ENCODE measurements around the gene CSTPP1.

The CSTPP1 gene

GRCh38 chr11:47010179-47010578 is 73.6 kb downstream of the CSTPP1 start:
- TF ChIP-seq CTCF (IDR thresholded peaks at IDR 0.05; ENCODE audit: low read depth, low read length), result no peak
- no peak for DNase-seq (ENCODE audit: extremely low read depth, low read depth)

GRCh38 chr11:47014097-47014496 is 77.5 kb downstream of the CSTPP1 start:
- no peak for TF ChIP-seq CTCF (IDR thresholded peaks at IDR 0.05; ENCODE audit: low read depth, low read length)
- DNase-seq (ENCODE audit: extremely low read depth, low read depth), result no peak

GRCh38 chr11:47018637-47019036 is 82.1 kb downstream of the CSTPP1 start:
- no peak for DNase-seq (ENCODE audit: extremely low read depth, low read depth)
- TF ChIP-seq CTCF (IDR thresholded peaks at IDR 0.05; ENCODE audit: low read depth, low read length), result no peak

GRCh38 chr11:47020793-47021526 is 84.4 kb downstream of the CSTPP1 start:
- TF ChIP-seq CTCF (IDR thresholded peaks at IDR 0.05; ENCODE audit: low read depth, low read length), result no peak
- no peak for DNase-seq (ENCODE audit: extremely low read depth, low read depth)

- no peak for TF ChIP-seq CTCF (IDR thresholded peaks at IDR 0.05; ENCODE audit: low read depth, low read length)
- no peak for DNase-seq (ENCODE audit: extremely low read depth, low read depth)
These were observed 84.9 kb downstream of the CSTPP1 start for GRCh38 chr11:47021527-47021818.

- no peak for TF ChIP-seq CTCF (IDR thresholded peaks at IDR 0.05; ENCODE audit: low read depth, low read length)
- no peak for DNase-seq (ENCODE audit: extremely low read depth, low read depth)
These were observed 85.4 kb downstream of the CSTPP1 start for GRCh38 chr11:47021965-47022364.

GRCh38 chr11:47028195-47029093 is 91.9 kb downstream of the CSTPP1 start:
- no peak for TF ChIP-seq CTCF (IDR thresholded peaks at IDR 0.05; ENCODE audit: low read depth, low read length)
- DNase-seq (ENCODE audit: extremely low read depth, low read depth), result no peak

All from AG09319 (cell line).